SK-N-SH (cell line): ENCODE results near the gene ACSS2.

Experiments
- EP300 ChIP-seq, 2 experiments: IDR thresholded peaks; 2 replicates each; pipeline versions ENCODE4 v1.4.0 to v1.6.1; 2012; ENCODE audit warnings: borderline replicate concordance in 1 of 2, low read depth in 1 of 2, low read length in 1 of 2
- EZH2phosphoT487 ChIP-seq: fragments of 200-600 bp; sonication (generic); IDR thresholded peaks from 2 replicates; pipeline ENCODE4 v1.6.1; 2017; ENCODE audit warnings: low read depth, mixed run types, mild to moderate bottlenecking, antibody characterized with exemption, moderate library complexity, borderline replicate concordance
- MAX ChIP-seq: IDR thresholded peaks from 2 replicates; pipeline ENCODE4 v1.4.0; 2012; ENCODE audit warnings: low read depth
- MEF2A ChIP-seq: IDR thresholded peaks from 2 replicates; pipeline ENCODE4 v1.4.0; 2012; ENCODE audit warnings: low read depth, borderline replicate concordance
- NRF1 ChIP-seq: IDR thresholded peaks from 2 replicates; pipeline ENCODE4 v1.6.1; 2012; ENCODE audit warnings: low read depth, mild to moderate bottlenecking, low read length
- RAD21 ChIP-seq: IDR thresholded peaks from 2 replicates; pipeline ENCODE4 v1.6.1; 2012; ENCODE audit warnings: mild to moderate bottlenecking, low read length
- SMC3 ChIP-seq: IDR thresholded peaks from 2 replicates; pipeline ENCODE4 v1.6.1; 2012; ENCODE audit warnings: low read depth, low read length, improper control_type of control experiment
- USF2 ChIP-seq: fragments of 150-350 bp; IDR thresholded peaks from 2 replicates; pipeline ENCODE4 v1.6.1; 2017; ENCODE audit warnings: antibody characterized with exemption, low read length, low read depth, borderline replicate concordance
- YY1 ChIP-seq: IDR thresholded peaks from 2 replicates; pipeline ENCODE4 v1.4.0; 2012; ENCODE audit warnings: low read depth, mild to moderate bottlenecking
- TF ChIP-seq, protein P1 (sequence below): fragments of 200-600 bp; sonication (generic); IDR thresholded peaks from 2 replicates; pipeline ENCODE4 v1.6.1; 2017; ENCODE audit warnings: antibody characterized with exemption, mild to moderate bottlenecking, moderate library complexity

- TF ChIP-seq, protein P1, sequence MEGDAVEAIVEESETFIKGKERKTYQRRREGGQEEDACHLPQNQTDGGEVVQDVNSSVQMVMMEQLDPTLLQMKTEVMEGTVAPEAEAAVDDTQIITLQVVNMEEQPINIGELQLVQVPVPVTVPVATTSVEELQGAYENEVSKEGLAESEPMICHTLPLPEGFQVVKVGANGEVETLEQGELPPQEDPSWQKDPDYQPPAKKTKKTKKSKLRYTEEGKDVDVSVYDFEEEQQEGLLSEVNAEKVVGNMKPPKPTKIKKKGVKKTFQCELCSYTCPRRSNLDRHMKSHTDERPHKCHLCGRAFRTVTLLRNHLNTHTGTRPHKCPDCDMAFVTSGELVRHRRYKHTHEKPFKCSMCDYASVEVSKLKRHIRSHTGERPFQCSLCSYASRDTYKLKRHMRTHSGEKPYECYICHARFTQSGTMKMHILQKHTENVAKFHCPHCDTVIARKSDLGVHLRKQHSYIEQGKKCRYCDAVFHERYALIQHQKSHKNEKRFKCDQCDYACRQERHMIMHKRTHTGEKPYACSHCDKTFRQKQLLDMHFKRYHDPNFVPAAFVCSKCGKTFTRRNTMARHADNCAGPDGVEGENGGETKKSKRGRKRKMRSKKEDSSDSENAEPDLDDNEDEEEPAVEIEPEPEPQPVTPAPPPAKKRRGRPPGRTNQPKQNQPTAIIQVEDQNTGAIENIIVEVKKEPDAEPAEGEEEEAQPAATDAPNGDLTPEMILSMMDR: no peak
- no peak for TF ChIP-seq EZH2phosphoT487
- no peak for TF ChIP-seq SMC3
- no peak for TF ChIP-seq EP300 (IDR thresholded peaks at IDR 0.05; ENCODE audit: borderline replicate concordance in 1 of 2, low read depth in 1 of 2, low read length in 1 of 2)
- TF ChIP-seq RAD21: no peak
- TF ChIP-seq YY1: no peak
- TF ChIP-seq MEF2A: no peak
- TF ChIP-seq USF2: no peak
- no peak for TF ChIP-seq MAX
- no peak for TF ChIP-seq NRF1
These were observed 95.3 kb downstream of the ACSS2 start for GRCh38 chr20:34971561-34972235.
